ENCODE measurements around the gene ADARB2.

ADARB2 gene

DNA sequence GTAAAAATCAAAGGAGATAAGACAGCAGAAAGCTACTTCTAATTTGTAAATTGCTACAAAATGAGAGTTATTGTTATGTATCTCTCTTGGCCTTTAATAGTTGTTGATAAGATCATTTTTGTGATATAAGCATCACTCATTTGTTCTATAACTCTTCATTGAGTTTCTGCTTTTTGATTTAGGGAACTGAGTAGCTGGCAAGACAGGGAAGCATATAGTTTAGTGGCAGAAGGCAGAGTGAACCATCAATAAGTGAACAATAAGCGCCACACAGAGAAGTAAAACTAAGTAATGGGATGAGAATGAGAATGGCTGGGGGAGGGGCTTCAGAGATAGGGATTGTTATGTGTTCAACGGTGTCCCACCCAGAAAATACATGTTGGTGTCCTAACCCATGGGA is 245.4 kb downstream of the ADARB2 start:
- TF ChIP-seq CTCF (IDR thresholded peaks at IDR 0.05; ENCODE audit: insufficient read depth, low read length, missing control alignments), result no peak
- CTCF ChIA-PET, result no interaction called here
- no peak overlapping the region for H3K4me3 ChIP-seq (ENCODE audit: low read depth, low read length)
- POLR2A ChIA-PET, result no interaction called here
- no peak for DNase-seq (ENCODE audit: low read depth, low spot score)

DNA sequence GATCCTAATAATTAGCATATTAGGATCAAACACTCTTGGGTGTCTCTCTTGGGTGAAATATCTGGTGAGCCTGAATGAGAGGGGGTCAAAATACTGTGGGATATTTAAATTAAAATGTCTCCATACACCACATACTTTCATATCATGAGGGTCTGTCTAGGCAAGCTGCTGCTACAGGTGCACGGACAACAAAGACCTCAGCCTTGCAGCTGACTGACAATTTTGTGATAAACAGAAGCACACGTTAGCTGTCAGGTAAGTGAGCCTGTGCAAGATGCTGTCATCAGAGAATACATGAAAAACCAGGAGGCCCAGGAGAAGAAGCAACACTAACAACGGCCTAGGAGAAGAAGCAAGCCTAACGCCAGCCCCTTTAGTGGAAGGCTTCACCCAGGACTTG is 247.5 kb downstream of the ADARB2 start:
- no peak for TF ChIP-seq CTCF (IDR thresholded peaks at IDR 0.05; ENCODE audit: insufficient read depth, low read length, missing control alignments)
- CTCF ChIA-PET, result no interaction called here
- H3K4me3 ChIP-seq (ENCODE audit: low read depth, low read length), result no peak overlapping the region
- no peak for DNase-seq (ENCODE audit: low read depth, low spot score)
- POLR2A ChIA-PET, result no interaction called here

DNA sequence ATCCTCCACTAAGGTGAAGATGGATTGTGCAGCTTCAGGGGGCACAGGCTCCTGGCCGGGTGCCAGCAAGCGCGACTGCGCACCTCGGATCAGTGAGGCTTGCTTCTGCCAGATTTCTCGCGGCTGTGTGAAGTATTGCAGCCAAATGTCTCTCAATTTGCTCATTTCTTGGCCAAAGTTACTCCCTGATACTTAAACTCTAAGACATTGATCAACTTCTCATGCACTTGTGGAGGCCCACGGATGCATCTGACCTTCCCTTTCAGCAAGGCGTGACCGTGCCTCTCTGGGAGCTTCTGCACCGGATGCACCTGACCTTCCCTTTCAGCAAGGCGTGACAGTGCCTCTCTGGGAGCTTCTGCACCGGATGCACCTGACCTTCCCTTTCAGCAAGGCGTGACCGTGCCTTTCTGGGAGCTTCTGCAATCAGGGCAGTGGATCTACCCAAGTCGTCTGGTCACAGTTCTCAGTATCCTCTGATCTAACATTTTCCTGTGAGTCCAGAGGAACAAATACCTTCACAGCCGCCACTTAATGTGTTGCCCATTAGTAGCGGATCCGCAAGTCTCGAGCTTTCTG is 248.3 kb downstream of the ADARB2 start:
- no peak overlapping the region for H3K4me3 ChIP-seq (ENCODE audit: low read depth, low read length)
- TF ChIP-seq CTCF (IDR thresholded peaks at IDR 0.05; ENCODE audit: insufficient read depth, low read length, missing control alignments), result no peak
- POLR2A ChIA-PET, result no interaction called here
- CTCF ChIA-PET, result no interaction called here
- DNase-seq (ENCODE audit: low read depth, low spot score), result no peak

- POLR2A ChIA-PET, result no interaction called here
- H3K4me3 ChIP-seq (ENCODE audit: low read depth, low read length), result no peak overlapping the region
- CTCF ChIA-PET, result no interaction called here
- no peak for TF ChIP-seq CTCF (IDR thresholded peaks at IDR 0.05; ENCODE audit: insufficient read depth, low read length, missing control alignments)
- DNase-seq (ENCODE audit: low read depth, low spot score), result no peak
These were observed 250.3 kb downstream of the ADARB2 start for GRCh38 chr10:1486841-1487687.

GRCh38 chr10:1485357-1485756 is 252.0 kb downstream of the ADARB2 start:
- ChIA-PET CTCF (no interaction called here), POLR2A (no interaction called here)
- DNase-seq (ENCODE audit: low read depth, low spot score), result no peak
- no peak overlapping the region for H3K4me3 ChIP-seq (ENCODE audit: low read depth, low read length)
- no peak for TF ChIP-seq CTCF (IDR thresholded peaks at IDR 0.05; ENCODE audit: insufficient read depth, low read length, missing control alignments)

GRCh38 chr10:1483826-1484225 is 253.5 kb downstream of the ADARB2 start:
- no peak for TF ChIP-seq CTCF (IDR thresholded peaks at IDR 0.05; ENCODE audit: insufficient read depth, low read length, missing control alignments)
- no peak overlapping the region for H3K4me3 ChIP-seq (ENCODE audit: low read depth, low read length)
- ChIA-PET CTCF (no interaction called here), POLR2A (no interaction called here)
- DNase-seq (ENCODE audit: low read depth, low spot score), result no peak

Measured in AG04449 (cell line).